NCI-H1417 treated with DMSO at 0.1 percent for 48 hours (cell line): ENCODE results near the gene APBA1.

Experiments
- DNase-seq: peaks from one replicate; lab custom pipeline; 2025; lab: John Stamatoyannopoulos, UW

The APBA1 gene

GRCh38 chr9:69397384-69398214 lies 274.6 kb downstream of the APBA1 start:
- no peak for DNase-seq

- no peak for DNase-seq
Observed at GRCh38 chr9:69396759-69397158, 275.4 kb downstream of the APBA1 start.

DNA sequence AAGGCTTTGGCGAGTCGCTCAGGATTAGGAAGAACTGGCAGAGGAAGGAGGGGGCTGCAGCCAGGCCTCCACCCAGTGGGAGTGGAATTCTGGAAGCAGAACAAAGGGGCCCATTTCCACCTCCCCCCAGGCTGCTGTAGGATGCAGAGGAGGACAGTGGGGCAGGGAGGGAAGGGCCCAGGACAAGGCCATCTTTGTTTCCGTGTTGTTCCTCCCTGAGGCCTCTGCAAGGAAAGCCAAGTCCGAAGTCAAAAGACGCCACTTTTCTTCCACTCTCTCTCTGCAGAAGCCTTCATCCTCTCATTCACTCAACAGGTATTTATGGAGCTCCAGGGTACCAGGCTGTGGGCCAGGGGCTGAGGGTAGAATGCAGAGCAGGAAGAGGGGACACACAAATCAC lies 276.5 kb downstream of the APBA1 start:
- DNase-seq = no peak

DNA sequence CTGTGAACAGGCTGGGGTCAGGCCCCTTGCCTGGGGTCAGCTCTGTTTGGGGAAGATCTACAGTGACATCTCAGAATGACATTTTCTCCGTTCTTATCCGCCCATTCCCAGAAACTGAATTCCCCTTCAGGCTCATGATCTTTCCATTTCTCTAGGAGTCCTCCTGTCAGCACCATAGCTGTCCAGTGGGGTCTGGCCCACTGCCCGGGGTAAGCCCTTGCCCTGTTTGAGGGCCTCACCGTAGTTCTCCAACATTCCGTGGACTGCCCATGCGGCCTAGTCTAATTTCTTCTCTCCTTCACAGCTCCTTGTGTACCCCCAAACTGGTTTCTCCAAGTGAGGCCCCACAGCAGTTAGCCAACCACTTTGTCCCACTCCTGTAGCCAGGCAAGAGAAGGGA lies 278.7 kb downstream of the APBA1 start:
- DNase-seq = no peak

- DNase-seq = no peak
Observed at GRCh38 chr9:69392826-69393225, 279.3 kb downstream of the APBA1 start.

DNA sequence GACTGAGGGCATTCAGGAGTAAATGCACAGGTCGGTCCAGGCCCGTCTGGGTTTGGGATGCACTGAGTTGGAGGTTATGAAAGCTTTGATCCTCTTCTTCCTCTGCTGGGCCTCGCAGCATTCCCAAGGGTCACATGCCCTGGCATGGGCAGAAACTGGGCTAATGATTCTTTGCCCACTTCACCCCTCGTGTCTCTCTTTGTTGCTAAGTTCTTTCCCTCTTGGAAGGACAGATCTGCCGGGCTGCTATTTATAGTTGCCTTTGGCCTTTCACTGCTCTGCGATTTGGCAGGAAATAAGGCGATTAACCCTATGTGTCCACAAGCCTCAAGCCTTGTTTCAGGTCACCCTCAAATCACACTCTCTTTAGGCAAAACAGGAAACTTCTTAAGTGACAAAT lies 280.2 kb downstream of the APBA1 start:
- DNase-seq = no peak

DNA sequence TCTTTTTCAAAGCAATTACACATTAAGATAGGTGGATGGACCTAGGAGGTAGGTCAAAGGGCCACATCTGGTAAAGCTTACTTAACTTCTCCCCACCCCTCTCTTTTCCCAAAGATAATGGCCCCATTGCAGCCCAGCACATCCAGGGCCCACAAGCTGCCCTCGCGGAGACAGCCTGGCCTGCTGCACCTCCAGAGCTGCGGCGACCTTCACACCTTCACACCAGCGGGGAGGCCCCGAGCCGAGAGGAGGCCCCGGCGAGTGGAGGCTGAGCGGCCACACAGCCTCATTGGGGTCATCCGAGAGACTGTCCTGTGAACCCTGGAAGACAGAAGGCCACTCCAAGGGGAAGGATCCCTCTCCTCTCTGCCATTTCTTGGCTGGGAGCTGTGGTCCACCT lies 280.7 kb downstream of the APBA1 start:
- DNase-seq = no peak

- DNase-seq = no peak
Observed at GRCh38 chr9:69389437-69389995, 282.7 kb downstream of the APBA1 start.

GRCh38 chr9:69388596-69388995 lies 283.6 kb downstream of the APBA1 start:
- no peak for DNase-seq

DNA sequence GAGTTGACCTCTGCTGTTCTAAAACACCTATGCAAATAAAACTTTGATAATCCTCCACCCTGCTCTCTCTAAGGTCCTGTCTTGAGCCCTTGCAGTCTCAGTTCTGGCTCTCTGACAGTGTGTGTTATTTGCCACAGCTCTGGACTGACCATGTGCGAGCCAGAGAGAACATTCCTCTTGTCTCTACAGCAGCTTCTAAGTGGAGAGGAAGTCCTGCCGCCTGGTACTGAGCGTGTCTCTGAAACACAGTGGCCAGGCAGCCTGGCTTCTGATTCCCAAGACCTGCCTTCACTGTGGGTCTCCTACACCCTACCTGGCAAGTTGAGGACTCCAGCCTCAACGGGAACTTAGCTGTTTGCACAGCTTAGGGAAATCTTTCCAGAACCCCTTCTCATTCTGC lies 285.5 kb downstream of the APBA1 start:
- DNase-seq = no peak

DNA sequence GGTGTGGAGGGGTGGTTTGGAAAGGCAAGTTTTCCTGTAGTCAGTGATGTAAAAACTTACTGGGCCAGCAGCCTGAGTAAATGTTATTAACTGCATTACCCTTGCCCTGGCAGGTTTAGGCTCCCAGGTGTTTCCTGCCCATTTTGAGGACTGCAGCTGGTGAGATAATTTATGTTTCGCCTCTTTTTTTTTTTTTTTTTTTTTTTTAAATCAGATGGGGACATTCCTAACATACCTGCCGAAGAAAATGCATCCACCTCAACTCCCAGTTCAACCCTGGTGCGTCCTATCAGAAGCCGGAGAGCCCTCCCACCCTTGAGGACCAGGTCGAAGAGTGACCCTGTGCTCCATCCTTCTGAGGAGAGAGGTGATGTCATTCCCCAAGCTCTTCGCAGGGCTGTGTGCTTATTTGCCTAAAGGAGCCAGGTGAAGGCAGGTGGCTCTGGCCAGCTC lies 286.6 kb downstream of the APBA1 start:
- DNase-seq = no peak

- no peak for DNase-seq
Observed at GRCh38 chr9:69382135-69382534, 290.0 kb downstream of the APBA1 start.

DNA sequence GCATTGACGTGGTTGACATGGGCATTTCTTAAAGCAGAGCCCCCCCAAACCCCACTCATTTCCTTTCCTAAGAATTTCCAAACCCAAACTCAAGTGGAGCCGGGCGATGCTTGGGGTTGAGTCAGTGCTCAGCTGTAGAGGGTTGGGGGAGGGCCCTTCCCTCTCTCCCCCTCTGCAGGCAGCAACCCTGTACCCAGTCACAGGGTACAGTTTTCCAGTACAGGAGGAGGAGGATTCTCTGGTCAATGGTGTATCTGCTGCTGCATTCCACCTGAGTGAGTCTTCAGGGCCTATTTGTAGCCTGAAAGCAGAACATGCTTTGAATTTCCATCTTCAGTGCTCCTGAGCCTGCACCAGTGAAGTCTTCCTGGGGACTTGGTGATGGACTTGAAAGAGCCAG lies 291.4 kb downstream of the APBA1 start:
- DNase-seq = no peak

DNA sequence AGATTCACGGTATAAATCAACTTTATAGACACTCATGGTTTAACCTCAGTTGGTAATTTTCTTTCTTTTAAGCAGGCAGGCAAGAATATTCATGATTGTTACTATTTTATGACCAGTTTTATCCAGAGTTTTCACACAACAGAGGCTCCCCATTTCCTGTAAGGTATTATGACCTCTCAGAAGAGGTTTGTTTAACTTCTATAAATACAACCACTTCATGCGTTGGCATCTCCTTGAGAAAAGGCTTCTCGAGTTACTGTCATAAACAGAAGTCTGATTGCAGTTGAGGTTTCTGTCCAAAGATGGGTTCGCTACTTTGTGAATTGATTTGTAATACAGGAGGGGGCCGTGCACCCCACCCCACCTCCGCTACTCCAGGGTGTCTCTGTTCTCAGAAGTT lies 291.9 kb downstream of the APBA1 start:
- no peak for DNase-seq

DNA sequence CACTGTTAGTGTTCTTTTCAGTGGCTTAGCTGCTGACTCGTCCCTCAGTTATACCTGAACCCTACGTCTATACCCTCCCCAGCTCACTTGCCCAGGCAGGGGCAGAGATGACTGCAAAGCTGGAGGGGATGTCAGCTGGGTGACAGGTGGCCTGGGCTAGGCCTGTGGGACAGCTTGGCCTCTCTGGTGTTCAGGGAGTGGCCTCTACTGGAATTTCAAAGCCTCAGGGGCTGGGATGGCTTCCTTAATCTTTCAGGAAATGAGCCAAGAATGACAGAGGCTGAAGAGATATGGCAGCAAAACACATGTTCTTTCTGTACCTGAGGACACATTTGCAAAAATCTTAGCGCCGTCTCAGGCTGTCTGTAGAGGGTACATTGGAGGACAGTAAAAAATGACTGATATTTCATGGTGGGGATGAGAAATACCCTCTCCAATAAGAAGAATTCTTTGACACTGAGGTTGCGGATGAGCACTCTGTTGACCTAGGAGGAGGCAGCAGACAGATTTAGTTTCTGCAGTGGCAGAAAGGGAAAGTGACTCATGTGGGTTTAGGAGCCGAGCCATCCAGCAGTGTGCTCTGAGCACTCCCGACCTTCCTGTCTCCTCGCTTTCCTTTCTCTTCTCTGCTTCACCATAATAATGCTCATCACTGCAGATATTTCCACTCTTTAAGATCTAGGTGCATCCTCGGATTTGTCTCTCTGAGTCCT lies 292.7 kb downstream of the APBA1 start:
- no peak for DNase-seq

GRCh38 chr9:69377981-69378380 lies 294.2 kb downstream of the APBA1 start:
- no peak for DNase-seq
